Hematopoietic multipotent progenitor cell treated with erythropoietin and hydrocortisone succinate and interleukin-3 and kit ligand, for 15 days (in vitro differentiated cells): ENCODE data around the gene CHN1.

ENCODE experiments used
- DNase-seq: peaks from one replicate; pipeline ENCODE4 v3.0.0-alpha.2; 2015; ENCODE audit warnings: low spot score

The CHN1 gene

GRCh38 chr2:174870787-174871186 lies 134.4 kb downstream of the CHN1 start:
- DNase-seq: no peak

- DNase-seq: no peak
Observed at GRCh38 chr2:174868878-174869277, 136.3 kb downstream of the CHN1 start.

GRCh38 chr2:174866421-174866820 lies 138.8 kb downstream of the CHN1 start:
- DNase-seq: no peak

- no peak for DNase-seq
Observed at GRCh38 chr2:174863183-174863582, 142.0 kb downstream of the CHN1 start.

- DNase-seq: no peak
Observed at GRCh38 chr2:174859563-174860169, 145.5 kb downstream of the CHN1 start.

- no peak for DNase-seq
Observed at GRCh38 chr2:174858745-174859144, 146.4 kb downstream of the CHN1 start.

GRCh38 chr2:174856447-174856846 lies 148.7 kb downstream of the CHN1 start:
- no peak for DNase-seq

GRCh38 chr2:174846941-174847938 lies 157.9 kb downstream of the CHN1 start:
- no peak for DNase-seq

- no peak for DNase-seq
Observed at GRCh38 chr2:174846218-174846617, 159.0 kb downstream of the CHN1 start.

GRCh38 chr2:174844295-174844708 lies 160.9 kb downstream of the CHN1 start:
- DNase-seq: no peak

GRCh38 chr2:174842496-174842895 lies 162.7 kb downstream of the CHN1 start:
- no peak for DNase-seq

GRCh38 chr2:174841936-174842335 lies 163.2 kb downstream of the CHN1 start:
- DNase-seq: no peak

GRCh38 chr2:174841350-174841749 lies 163.8 kb downstream of the CHN1 start:
- DNase-seq: no peak

- no peak for DNase-seq
Observed at GRCh38 chr2:174840436-174840835, 164.7 kb downstream of the CHN1 start.

- no peak for DNase-seq
Observed at GRCh38 chr2:174839662-174840061, 165.5 kb downstream of the CHN1 start.

- no peak for DNase-seq
Observed at GRCh38 chr2:174836995-174837390, 168.2 kb downstream of the CHN1 start.

GRCh38 chr2:174836377-174836994 lies 168.7 kb downstream of the CHN1 start:
- DNase-seq: no peak

- no peak for DNase-seq
Observed at GRCh38 chr2:174835797-174836255, 169.4 kb downstream of the CHN1 start.

GRCh38 chr2:174833737-174834136 lies 171.4 kb downstream of the CHN1 start:
- no peak for DNase-seq

GRCh38 chr2:174830561-174830960 lies 174.6 kb downstream of the CHN1 start:
- no peak for DNase-seq

- DNase-seq: no peak
Observed at GRCh38 chr2:174829550-174829949, 175.6 kb downstream of the CHN1 start.
